ENCODE measurements around the gene SAMMSON.

SAMMSON gene
- 0 reads per million in 3 experiments for total RNA-seq

DNA sequence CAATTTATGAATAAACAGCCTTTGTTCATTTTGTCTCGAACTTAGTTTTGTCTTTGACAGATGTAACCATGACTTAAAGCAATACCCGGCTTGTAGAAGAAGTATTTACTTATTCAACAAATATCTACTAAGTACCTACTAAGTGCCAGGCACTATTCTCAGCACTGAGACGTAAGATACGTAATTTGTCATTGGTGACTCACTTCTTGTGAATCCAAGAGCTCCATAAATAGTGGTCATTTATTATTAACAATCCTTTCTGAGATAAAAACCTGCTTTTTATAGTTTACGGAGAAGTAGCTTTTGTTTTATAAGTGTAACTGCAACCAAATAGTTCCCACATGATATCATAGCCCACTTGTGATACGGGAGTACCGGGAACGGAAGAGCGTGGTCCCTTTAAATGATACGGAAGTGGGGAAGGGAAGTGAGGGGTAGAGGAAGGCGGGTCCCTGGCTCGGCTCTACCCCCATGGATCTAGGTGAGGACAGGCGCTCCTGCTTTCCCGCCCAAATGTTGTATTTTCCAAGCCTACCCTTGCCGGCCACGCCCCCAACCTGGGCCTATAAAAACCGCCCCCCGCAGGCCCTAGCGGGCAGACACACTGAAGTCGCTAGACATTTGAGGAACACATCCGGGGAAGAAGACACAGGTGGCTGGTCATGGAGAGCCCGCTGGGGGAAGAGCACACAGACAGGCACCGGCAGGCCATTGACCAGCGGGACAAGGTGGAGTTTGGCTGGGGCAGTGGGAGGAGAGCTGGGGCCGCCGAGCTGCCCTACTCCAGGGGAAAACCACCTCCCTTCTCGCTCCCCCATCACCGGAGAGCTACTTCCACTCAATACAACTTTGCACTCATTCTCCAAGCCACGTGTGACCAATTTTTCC is at the start of gene SAMMSON:
TSS of gene SAMMSON (plus strand) at position 594 of the 888 bp plus-strand sequence.
- no peak for DNase-seq

DNA sequence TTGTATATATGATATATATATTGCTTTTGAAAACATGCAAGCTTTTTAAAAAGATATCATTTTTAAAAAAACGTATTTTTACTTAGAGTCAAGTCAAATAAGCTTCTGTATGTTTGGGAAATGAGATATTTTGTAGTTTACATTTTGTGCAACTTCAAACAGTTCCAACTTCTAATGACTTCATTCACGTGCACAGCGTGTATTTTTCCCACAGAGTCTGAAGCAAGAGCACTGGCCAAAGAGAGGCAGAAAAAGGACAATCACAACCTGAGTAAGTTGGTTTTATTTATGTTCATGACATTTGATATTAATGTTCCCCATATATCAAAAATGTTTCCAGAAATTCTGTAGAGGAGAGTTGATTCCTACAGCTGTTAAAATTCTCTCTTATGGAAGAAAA is 47.9 kb upstream of the SAMMSON start:
- no peak for DNase-seq

DNA sequence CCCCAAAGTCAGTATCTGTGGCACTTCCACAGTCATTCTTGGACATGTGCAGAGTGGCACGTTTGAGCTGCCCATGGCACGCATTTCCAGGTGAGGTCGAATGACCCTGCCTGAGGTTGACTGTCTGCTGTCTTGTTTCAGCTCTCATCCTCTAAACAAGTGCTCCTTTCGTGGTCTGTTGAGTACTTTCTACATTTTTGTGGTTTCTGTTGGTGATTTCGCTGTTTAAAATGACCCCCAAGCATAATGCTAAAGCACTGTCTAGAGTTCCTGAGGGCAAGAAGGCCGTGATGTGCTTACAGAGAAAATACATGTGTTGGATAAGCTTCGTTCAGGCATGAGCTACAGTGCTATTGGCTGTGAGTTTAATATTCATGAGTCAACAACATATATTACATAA is 40.0 kb upstream of the SAMMSON start:
- DNase-seq: no peak

DNA sequence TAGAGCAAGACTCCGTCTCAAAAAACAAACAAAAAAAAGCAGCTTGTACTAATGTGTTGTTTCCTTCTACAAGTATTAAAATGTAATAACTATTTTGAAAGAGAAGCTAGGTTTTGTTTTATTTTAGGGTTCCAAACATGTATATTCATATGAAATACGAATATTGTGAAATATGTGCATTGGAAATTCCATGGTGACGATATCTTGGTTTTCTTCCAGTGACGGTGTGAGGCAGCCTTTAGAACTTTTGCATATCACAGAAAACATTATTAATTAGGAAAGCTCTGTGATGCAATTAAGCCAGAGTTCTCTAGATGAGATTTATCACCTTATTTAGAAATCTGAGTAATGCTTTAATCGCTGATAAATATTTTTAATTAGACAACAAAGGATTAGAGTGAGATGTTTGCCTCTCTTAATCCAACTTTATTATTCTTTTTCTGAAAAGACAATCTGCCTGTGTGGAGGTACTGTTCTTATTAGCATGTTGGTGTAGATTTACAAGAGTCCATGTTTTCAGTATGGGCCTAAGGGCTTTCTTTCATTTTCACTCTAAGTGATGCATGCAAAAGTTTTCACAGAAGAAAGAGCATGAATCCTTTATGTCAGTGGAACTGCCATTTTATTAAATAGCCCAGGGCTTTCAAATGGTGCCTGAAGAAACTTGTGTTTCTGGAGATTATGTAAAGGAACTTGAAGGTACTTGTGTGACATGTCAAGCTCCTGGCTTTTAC is 37.7 kb upstream of the SAMMSON start:
- no peak for DNase-seq

DNA sequence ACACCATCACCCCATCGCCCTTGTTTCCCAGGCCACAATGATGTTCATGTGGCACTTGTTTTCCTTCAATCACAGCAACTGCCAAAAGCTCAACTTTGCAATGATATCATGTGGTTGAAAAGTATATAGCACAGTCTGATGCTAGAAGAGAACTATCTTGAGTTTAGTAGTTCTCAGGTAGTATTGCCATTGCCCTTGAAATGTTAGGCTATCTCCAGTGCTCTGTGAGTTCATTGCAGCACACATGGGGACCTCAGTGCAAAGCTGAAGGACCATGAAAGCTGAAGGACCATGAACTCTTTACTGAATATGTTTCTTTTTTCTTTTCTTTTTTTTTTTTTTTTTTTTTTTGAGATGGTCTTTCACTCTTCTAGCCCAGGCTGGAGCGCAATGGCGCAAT is 35.9 kb upstream of the SAMMSON start:
- no peak for DNase-seq

DNA sequence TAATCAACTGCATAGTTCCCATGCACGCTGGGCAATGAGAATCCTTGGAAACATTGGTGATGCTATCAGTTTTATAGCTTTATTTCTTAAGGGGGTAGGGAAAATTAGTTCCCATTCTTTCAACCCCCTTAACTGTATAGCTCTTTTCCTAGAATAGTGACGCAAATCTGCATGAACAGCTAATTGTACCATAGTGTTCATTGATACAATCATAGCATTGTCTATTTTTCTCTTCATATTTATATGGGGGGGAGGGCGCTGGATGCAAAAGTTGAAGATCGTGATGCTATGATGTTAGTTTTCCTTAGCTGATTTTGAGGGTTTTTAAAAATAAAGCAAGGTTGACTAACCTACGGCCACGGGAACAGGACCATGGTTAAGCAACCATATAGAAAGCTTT is 32.4 kb upstream of the SAMMSON start:
- no peak for DNase-seq

DNA sequence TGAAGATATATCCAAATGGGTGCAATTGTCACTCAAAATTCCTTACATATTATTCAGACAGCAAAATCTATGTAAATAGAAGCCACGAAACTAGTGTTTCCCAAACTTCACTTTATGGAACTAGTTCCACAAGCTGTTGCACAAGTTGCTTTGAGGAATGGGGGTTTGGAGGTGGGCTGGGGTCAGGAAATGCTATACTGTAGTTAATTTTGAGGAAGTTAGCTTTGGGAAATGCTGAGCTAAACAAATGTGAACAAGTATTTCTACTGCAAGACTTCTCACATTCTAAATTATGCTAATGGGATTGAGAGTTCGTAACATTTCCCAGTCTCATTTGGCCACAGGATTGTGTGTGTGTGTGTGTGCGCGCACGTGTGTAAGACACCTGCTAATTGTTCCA is 28.7 kb upstream of the SAMMSON start:
- DNase-seq: no peak

DNA sequence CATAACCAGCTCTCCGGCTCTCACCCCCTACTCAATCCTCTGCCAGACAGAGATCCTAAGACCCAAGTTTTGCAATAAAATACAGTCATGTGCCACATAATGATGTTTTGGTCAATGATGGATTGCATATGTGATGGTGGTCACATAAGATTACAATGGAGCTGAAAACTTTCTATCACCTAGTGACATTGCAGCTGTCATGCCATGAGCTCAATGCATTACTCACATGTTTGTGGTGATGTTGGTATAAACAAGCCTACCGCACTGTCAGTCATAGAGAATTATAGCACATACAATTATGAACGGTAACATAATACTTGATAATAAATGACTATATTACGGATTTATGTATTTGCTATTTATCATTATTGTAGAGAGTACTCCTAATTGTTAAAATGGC is 26.9 kb upstream of the SAMMSON start:
- DNase-seq: no peak

DNA sequence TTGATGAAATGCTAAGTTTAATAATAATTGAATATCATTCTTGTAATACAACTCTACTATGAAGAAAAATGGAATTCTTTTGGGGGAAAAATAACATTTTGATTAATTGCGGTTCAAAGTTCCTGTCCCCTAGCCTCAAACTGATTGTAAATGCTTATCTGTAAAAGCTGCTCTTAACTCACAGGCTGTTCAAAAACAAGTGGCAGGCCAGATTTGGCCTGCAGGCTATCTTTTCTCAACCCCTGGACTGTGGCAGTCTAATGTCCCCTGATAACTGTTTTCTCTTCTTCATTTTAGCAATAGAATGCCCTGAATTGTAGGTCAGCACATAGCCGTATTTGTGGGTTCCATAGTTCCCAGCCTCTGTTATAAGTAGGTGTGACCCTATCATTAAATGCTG is 23.5 kb upstream of the SAMMSON start:
- DNase-seq: no peak

DNA sequence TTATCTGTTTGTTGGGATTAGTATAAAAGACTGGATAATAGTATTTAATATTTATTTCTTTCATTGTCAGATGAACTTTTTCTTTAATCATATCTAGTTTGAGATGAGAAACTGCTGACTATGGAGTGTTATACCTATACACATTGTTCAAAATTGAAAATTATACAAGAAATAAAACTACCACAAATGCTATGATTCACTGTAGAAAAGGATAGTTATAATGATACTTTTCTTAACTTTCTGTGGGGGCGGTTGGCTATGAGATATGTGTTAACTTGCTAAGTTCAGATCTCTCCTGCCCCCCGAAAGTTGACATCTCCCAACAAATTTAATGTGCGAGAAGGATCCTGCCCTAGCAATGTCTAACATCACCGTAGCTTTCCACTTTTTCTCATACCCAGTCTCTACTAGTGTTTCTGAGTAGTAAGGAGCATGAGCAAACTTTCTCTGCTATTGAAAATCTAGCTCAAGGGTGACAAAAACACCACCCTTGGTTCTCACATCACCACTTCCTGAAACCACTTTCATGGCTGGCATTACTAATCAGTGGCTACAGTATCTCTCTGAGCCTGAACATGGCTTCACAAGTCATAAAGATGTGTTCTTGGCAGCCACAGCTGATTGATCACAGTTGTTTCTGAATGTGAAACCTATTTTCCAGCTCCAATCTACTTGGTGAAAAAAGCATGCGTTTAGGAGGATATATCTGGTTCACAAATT is 15.8 kb upstream of the SAMMSON start:
- no peak for DNase-seq

DNA sequence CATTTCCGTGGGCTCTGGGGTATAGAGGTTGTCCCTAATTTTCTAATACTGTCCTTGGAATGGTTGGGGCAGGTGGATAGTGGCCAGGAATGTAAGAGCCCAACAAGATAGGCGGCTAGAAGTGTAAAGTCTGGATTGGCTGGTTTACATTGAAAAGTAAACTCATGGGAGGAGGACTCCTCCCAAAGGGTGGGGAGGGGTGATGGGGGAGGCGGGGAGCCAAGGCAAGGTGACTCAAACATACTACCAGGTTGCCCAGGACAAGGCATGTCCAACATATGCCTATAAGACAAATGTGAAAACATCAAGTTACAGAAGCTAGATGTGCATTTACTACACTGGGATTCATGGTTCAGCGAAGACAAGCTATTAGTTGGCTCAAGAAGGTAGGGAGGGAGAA is 14.3 kb upstream of the SAMMSON start:
- no peak for DNase-seq

DNA sequence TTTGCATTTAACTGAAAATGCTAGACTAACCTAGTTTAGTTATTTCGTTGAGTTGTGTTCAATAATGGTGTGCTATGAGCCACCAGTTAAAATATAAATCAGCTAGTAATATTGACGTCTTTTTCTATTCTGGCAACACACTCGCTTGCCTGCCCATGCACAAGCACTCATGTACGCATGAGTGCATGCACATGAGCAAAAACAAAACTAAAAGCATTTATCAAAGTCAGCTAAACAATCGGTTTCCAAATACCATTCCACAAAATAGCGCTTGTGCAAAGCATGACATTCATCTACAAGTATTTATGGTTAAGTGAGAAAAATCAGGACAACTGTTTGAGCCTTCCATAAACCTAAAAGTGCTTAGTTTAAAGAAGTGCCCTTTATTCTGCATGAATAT is 13.1 kb upstream of the SAMMSON start:
- DNase-seq: no peak

DNA sequence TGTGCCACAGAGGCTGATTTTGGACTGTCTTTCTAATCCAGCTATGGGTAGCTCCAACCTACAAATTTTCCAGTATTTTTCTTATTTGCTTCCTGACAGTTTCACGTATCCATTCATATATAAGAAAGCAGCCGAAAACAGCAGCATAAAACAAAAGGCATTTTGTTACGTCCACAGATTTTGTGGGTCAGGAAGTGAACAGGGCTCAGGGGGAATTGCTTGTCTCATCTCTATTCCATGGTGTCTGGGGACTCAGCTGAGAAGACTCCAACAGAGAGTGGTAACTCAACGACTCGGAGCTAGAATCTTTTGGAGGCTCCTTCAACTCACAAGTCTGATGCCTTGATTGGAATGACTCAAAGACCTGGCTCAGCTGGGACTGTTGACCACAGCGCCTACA is 11.7 kb upstream of the SAMMSON start:
- DNase-seq: no peak

DNA sequence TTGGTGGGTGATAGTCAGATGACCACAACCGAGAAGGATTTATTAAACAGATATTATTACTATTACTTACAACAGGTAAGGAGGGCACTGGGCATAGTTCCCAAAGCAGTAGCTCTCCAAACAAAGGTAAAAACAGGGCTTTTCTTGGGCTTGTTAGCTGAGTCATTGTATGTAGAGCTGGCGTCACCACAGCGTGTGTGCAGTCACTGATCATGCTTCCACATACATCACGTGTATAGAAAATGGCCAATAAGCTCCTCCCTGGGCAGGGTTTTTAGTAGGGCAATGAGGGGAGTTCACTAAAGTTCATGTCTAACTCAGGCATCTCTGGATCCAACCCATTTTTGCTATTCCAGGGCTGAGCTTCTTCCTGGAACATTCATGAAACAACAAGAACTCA is 5.8 kb upstream of the SAMMSON start:
- no peak for DNase-seq

DNA sequence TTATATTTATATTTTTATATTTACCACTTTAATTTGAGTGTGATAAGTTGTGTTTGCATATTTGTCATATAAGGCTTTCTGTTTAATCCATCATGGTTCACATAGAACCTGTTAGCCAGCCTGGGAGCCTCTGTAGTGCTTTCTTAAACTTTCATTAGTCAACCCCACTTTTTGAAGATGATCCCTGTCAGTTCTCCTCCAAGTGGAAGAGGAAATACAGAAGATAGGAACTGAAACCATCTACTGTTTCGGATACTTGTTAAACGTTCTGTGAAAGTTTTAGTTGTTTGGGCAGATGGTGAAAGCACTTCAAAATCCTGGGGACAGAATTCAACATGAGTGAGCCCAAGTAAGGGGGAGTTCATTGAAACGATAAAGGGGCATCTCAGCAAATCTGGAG is 4.6 kb upstream of the SAMMSON start:
- no peak for DNase-seq

DNA sequence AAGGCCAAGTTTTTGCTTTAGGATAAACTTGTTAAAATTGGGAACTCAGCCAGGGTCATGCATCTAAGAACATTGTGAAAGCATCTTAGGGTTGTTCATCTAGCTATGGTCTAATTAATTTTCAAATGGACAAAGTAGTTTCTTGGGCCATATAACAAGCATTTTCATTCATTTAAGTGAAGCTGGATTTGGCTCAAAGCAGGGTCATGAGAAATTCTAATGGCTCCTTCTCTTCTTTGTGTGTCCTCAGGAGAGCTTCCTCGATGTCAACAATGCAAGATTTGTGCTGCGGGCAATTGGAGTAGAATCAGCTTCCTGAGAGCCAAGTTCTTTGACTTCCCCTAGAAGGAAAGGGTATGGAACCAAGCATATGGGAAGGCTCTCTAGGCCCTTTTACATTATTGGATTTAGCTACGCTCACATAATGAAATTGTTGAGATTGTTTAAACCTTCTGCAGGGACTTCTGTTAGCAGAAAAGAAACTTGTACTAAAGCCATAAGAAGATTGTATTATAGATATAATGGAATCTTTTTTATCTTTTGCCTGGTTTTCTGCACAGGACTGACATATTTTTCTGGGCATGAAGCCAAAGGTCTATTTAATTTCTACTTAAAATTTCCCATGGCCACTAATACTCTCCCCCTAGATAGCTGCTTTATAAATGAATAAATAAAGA is 1.8 kb upstream of the SAMMSON start:
- no peak for DNase-seq

DNA sequence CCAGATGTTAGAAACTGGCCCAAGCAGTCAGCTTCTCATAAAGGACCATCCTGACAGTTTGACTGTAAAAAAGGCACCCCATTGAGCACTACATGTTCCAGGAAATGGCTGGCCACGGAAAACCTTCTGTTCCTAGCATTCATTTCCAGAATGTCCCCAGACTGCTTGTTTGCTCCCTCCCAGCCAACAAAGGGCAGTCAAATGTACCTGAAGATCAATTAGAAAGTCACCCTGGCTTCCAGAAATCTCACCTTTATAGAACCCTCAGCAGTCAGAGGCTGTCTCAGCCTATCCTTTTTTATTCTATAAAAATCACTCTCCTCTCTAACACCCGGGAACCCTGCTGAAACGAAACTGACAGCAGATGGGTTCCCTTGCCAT is 784 bp upstream of the SAMMSON start:
- DNase-seq: no peak

DNA sequence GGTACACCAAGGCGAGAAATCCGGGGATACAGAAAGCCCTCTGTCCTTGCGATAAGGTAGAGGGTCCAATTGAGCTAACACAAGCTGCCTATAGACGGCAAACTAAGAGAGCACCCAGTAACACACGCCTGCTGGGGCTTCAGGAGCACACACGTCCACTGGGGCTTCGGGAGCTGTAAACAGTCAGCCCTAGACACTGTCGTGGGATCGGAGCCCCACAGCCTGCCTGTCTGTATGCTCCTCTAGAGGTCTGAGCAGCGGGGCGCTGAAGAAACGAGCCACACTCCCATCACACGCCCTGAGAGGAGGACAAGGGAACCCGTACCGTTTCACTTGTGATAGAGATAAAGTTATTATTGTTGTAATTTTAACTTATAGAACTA is 486 bp downstream of the SAMMSON start:
- no peak for DNase-seq

DNA sequence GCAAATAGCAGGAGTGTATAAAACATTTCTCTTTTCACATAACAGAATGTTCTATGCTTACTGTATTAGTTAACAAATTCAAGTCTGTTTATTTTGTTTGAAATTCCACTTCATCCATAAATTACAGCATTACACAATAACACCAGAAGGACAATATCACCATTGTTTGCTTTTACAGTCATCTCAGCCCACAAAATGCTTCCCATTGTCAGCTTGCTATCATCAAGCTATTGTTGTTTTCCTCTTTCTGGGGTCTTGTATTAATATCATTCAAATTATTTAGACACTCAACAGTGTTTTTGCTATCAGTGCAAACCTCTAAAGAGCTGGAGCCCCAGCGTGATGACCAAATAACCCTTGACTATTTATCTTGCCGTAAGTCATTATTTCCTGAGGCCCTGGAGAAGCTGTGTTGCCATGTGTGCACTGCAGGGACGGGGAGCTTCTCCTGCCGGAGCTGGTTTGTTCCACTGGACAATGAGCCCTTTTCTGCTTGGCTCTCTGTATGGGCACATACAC is 1.1 kb downstream of the SAMMSON start:
- DNase-seq: no peak

DNA sequence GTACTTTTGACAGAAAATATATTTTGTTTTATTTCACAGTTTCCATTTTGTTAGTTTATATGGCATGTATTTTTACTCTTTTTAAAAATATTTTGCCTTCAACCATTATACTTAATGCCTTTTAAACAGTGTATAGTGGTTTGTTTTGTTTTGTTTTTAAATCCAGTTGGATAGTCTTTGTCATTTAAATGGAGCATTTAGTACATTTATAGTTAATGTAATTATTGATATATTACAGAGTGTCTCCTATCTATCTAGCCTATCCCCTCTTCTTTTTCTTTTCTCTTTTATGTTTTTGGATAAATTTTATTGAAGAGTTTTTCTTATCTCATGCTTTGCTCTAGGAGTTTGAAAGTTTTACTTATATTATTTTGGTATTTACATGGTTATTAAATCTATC is 3.6 kb downstream of the SAMMSON start:
- DNase-seq: no peak

DNA sequence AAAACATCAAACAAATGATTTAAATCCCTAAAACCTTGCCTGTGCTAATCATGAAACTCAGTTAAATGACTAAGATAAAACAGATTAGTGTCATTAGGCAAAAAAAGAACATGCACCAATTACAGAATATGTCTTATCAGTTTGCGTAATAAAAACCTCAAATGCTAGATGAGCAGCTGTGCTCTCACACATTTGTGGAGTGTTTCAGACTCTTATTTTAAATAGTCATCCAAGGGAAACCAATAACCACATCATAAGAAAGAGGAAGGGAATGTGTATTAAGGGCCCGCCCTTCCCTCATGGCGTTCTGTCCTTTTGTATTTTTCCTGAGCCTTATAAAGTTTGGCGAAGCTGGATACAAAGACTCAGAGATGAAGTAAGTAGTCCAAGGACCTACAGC is 6.6 kb downstream of the SAMMSON start:
- DNase-seq: no peak

DNA sequence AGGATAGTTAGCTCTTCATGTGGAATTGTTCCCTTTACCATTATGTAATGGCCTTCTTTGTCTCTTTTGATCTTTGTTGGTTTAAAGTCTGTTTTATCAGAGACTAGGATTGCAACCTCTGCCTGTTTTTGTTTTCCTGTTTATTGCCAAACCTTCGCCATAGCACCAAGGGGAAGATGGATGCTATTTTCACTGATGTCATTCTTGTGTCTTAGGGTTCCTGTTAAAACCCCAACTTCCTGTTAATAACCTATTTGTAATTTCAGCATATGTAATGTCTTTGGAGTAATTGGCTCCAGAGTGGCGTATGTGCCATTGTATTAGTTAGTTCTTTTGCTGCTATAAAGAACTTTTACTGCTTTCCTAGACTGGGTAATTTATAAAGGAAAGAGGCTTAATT is 10.8 kb downstream of the SAMMSON start:
- DNase-seq: no peak

DNA sequence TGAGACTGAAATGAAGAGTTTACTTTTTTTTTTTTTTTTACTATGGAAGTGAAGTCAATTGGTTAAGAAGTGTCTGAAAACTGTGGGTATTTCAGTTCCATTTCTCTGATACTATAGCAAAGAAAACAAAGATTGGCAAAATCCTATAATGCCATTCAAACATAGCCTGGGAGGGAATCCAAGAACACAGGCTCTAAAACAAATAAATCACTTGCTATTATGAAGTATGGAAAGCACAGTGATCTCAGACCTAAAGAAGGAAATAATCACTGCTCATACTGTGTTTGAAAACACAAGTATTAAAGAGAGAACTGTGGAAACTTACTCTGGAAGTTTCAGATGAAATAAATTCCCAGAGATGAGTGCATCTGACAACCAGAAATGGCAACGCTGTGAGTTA is 12.0 kb downstream of the SAMMSON start:
- DNase-seq: no peak
